ENCODE data around the gene SLC25A12.
"Not testable (repeated sequence)": the region's sequence is repeated elsewhere in the genome, so short reads cannot be mapped to it uniquely, and the experiment has no call there.

The SLC25A12 gene

DNA sequence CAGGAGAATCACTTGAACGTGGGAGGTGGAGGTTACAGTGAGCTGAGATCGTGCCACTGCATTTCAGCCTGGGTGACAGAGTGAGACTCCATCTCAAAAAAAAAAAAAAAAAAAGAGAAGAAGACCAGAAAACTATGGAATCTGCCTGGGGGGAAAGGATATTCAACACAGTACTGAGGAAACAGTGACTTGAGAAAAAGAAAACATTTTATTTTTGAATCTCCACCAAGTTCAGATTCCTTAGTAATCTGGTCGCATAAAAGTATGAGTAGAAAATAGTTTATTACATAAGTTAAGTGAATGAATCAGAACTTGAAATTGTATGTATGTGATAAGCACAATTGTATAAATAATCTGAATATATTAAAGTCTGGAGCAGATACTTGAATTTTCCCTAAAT lies 15.2 kb upstream of the SLC25A12 start:
- Histone ChIP-seq H3K27ac (ENCODE audit: low read length) (no peak overlapping the region), H4K20me1 (ENCODE audit: insufficient read depth, low read length) (no peaks in the 10 kb centered on the region), H3K9me3 (ENCODE audit: insufficient read depth, low read length) (no peaks in the 10 kb centered on the region), H3K4me2 (ENCODE audit: low read length) (no peak overlapping the region), H3K4me3 (ENCODE audit: low read length) (no peak overlapping the region), H3K27me3 (ENCODE audit: low read depth, low read length) (no peaks in the 10 kb centered on the region), H3K9ac (ENCODE audit: low read length) (no peak overlapping the region), H3K4me1 (ENCODE audit: low read length) (no peaks in the 10 kb centered on the region), H3K79me2 (ENCODE audit: low read length) (no peaks in the 10 kb centered on the region), H3K36me3 (replicated peaks; ENCODE audit: low read depth, low read length) (no peaks in the 10 kb centered on the region), H2AFZ (ENCODE audit: low read depth, low read length) (no peak overlapping the region)
- TF ChIP-seq, protein P1, sequence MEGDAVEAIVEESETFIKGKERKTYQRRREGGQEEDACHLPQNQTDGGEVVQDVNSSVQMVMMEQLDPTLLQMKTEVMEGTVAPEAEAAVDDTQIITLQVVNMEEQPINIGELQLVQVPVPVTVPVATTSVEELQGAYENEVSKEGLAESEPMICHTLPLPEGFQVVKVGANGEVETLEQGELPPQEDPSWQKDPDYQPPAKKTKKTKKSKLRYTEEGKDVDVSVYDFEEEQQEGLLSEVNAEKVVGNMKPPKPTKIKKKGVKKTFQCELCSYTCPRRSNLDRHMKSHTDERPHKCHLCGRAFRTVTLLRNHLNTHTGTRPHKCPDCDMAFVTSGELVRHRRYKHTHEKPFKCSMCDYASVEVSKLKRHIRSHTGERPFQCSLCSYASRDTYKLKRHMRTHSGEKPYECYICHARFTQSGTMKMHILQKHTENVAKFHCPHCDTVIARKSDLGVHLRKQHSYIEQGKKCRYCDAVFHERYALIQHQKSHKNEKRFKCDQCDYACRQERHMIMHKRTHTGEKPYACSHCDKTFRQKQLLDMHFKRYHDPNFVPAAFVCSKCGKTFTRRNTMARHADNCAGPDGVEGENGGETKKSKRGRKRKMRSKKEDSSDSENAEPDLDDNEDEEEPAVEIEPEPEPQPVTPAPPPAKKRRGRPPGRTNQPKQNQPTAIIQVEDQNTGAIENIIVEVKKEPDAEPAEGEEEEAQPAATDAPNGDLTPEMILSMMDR (IDR thresholded peaks at IDR 0.05; ENCODE audit: low read depth, low read length): no peak
- no peak for TF ChIP-seq EZH2phosphoT487 (IDR thresholded peaks at IDR 0.05; ENCODE audit: low read depth)

DNA sequence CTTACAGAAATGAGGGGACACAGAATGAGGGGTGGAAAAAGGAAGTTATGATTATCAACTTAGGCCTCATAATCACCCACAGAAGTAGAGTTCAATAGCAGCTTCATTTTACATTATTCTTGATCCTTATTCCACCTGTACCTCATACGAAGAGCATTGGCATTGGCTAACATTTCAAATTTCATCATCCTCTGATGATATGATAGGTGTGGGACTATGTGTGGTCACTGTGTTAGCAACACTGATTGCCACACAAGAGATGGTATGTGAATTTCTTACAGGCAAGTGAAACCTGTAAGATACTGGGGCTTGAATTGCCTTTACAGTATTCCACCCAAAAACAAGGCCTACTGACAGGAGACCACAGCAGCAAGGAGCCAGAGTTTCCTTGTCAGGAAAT lies 14.2 kb upstream of the SLC25A12 start:
- H2AFZ ChIP-seq (ENCODE audit: low read depth, low read length): no peak overlapping the region
- TF ChIP-seq EZH2phosphoT487 (IDR thresholded peaks at IDR 0.05; ENCODE audit: low read depth): no peak
- TF ChIP-seq, protein P1 (IDR thresholded peaks at IDR 0.05; ENCODE audit: low read depth, low read length): no peak
- H3K4me2 ChIP-seq (ENCODE audit: low read length): no peak overlapping the region
- H4K20me1 ChIP-seq (ENCODE audit: insufficient read depth, low read length): no peaks in the 10 kb centered on the region
- no peaks in the 10 kb centered on the region for H3K9me3 ChIP-seq (ENCODE audit: insufficient read depth, low read length)
- no peak overlapping the region for H3K27ac ChIP-seq (ENCODE audit: low read length)
- no peak overlapping the region for H3K4me3 ChIP-seq (ENCODE audit: low read length)
- no peaks in the 10 kb centered on the region for H3K79me2 ChIP-seq (ENCODE audit: low read length)
- H3K27me3 ChIP-seq (ENCODE audit: low read depth, low read length): 0 out of 2 replicates have a peak, but pooled peaks cover 6% of the 10 kb centered on the region
- no peaks in the 10 kb centered on the region for H3K36me3 ChIP-seq (replicated peaks; ENCODE audit: low read depth, low read length)
- no peak overlapping the region for H3K9ac ChIP-seq (ENCODE audit: low read length)
- H3K4me1 ChIP-seq (ENCODE audit: low read length): no peaks in the 10 kb centered on the region

DNA sequence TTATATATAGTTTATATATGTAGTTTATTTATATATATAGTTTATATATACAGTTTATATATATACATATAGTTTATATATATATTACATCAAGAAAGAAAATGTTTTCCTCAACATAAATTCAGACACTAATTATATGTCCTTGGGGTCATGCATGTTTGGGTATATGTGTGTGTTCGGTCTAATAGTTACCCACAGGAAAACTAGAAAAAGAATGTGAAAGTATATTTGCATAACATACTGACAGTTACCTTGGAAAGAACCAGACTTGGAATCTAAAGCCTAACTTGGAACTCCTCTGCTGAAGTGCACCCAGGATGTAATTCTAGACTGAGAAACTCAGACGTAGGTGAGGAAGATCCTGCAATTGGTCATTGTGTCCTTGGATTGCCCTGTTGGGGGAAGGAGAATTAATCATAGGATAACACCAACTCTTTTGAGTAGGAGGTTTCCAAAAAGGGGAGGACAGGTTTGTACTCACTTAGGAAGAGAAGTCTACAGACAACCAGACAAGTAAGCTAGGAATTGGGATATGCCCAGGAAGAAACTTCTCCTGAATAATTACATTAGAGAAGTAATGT lies 8.9 kb upstream of the SLC25A12 start:
- Histone ChIP-seq H3K4me1 (ENCODE audit: low read length) (no peaks in the 10 kb centered on the region), H3K27me3 (ENCODE audit: low read depth, low read length) (0 out of 2 replicates have a peak, but pooled peaks cover 6% of the 10 kb centered on the region), H3K9ac (ENCODE audit: low read length) (no peak overlapping the region), H3K4me3 (ENCODE audit: low read length) (no peak overlapping the region), H2AFZ (ENCODE audit: low read depth, low read length) (no peak overlapping the region), H3K9me3 (ENCODE audit: insufficient read depth, low read length) (0 out of 2 replicates have a peak, but pooled peaks cover 4% of the 10 kb centered on the region), H4K20me1 (ENCODE audit: insufficient read depth, low read length) (no peaks in the 10 kb centered on the region), H3K27ac (ENCODE audit: low read length) (no peak overlapping the region), H3K36me3 (replicated peaks; ENCODE audit: low read depth, low read length) (no peaks in the 10 kb centered on the region), H3K79me2 (ENCODE audit: low read length) (no peaks in the 10 kb centered on the region), H3K4me2 (ENCODE audit: low read length) (no peak overlapping the region)
- TF ChIP-seq, protein P1 (IDR thresholded peaks at IDR 0.05; ENCODE audit: low read depth, low read length): no peak
- no peak for TF ChIP-seq EZH2phosphoT487 (IDR thresholded peaks at IDR 0.05; ENCODE audit: low read depth)

DNA sequence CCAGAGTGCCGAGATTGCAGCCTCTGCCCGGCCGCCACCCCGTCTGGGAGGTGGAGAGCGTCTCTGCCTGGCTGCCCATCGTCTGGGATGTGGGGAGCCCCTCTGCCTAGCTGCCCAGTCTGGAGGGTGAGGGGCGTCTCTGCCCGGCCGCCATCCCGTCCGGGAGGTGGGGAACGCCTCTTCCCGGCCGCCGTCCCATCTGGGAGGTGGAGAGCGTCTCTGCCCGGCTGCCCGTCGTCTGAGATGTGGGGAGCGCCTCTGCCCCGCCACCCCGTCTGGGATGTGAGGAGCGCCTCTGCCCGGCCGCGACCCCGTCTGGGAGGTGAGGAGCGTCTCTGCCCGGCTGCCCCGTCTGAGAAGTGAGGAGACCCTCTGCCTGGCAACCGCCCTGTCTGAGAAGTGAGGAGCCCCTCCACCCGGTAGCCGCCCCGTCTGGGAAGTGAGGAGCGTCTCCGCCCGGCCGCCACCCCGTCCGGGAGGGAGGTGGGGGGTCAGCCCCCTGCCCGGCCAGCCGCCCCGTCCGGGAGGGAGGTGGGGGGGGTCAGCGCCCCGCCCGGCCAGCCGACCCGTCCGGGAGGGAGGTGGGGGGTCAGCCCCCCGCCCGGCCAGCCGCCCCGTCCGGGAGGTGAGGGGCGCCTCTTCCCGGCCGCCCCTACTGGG lies 5.7 kb upstream of the SLC25A12 start:
- not testable (repeated sequence) for H4K20me1 ChIP-seq (ENCODE audit: insufficient read depth, low read length); H3K36me3 ChIP-seq (replicated peaks; ENCODE audit: low read depth, low read length); H3K4me1 ChIP-seq (ENCODE audit: low read length); H3K4me3 ChIP-seq (ENCODE audit: low read length); H2AFZ ChIP-seq (ENCODE audit: low read depth, low read length); H3K27ac ChIP-seq (ENCODE audit: low read length); H3K27me3 ChIP-seq (ENCODE audit: low read depth, low read length); H3K9ac ChIP-seq (ENCODE audit: low read length); H3K79me2 ChIP-seq (ENCODE audit: low read length); H3K4me2 ChIP-seq (ENCODE audit: low read length); H3K9me3 ChIP-seq (ENCODE audit: insufficient read depth, low read length)

All from OCI-LY3 (cell line).